ENCODE measurements around the gene MIEF2. TPM values are rescaled to one million over a fixed set of nuclear protein-coding genes. Genes with fewer than 3 reads are reported as not detected.

Gene MIEF2
- total RNA-seq, 1 experiment from 2014 or later: 5.4 TPM

DNA sequence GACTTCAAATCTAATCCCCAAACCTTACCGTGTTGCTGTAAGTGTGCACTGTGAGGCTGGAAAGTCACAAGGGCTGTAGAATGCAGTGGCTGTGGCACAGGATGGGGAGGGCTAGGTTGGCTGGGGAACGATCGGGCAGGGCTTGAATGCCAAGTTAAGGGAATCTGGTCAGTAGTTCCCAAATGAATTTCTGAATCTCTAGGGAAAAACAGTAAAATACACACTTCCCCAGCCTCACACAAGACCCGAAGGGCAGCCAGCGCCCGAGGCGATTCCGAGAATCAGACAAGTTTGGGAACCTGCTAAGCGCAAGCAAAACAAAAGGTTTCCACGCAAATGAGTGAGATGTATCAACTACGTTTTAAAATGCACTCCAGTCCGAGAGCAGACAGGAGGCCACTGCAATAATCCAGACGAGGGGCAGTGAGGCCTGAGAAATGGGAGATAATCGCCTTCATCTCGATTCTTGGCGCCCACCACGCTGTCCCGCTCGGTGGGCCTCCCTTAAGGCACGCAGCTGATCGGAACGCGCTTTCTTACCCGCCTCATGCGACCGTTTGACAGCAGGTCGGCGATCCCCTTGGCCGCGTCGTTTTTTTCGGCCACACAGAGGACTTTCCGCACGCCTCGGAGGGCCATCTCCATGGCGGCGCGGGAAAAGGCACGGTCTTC, 53.7 kb downstream of the MIEF2 start:
- DNase-seq (ENCODE audit: low read depth, low spot score): peak; percentile 8
- in situ Hi-C loops (cut with HindIII; ENCODE audit: low pct_unique_long_range_greater_than_20kb, low sequenced_read_pairs): no loop called here

DNA sequence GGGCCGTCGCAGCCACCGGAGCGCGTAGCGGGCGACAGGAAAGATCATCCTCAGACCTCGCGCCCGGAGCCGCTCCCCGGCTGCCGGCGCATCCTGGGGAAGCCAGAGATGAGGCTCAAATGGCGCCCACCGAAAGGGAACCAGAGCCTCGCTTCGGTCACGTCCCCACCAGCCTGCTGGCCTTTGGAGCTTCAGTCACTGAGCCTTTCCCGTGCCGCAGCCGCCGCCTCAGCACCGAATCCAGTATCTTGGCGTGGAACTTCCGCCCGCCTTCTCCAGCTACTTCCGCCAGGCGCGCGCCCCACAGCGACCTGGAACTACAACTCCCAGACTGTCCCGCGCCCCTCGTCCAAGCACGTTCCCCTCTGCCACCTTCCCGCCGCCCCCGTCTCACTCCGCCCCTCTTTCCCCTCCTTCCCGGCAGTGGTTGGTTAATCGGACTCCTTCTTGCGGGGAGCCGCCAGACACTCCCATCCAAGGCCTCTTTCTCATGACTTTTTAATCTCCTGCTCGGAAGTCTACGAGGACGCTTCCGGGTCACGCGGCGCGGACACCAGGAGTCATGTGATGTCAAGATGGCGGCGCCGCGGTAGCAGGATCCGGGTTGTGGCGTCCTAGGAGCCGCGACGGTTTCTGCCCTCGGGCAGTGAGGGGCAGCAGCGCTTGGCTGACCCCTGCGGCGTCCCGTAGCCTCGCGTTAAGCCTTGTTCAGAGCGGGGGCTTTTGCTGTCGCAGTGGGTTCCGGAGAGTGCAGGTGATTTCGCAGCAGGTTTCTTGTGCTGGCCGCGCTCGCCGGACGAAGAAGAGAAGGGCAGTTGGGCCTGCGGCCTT, 54.5 kb downstream of the MIEF2 start, which contains the start of the genes SMCR8 and TOP3A:
Gene SMCR8 (plus strand): TSS at position 563 of the 831 bp plus-strand sequence. CDS start 497 bp downstream, outside the sequence.
Gene TOP3A (minus strand): TSS at position 264 of the 831 bp plus-strand sequence. CDS start 216 bp downstream, at position 48.
- in situ Hi-C loops (cut with HindIII; ENCODE audit: low pct_unique_long_range_greater_than_20kb, low sequenced_read_pairs): no loop called here
- DNase-seq (ENCODE audit: low read depth, low spot score): peak; percentile 97

DNA sequence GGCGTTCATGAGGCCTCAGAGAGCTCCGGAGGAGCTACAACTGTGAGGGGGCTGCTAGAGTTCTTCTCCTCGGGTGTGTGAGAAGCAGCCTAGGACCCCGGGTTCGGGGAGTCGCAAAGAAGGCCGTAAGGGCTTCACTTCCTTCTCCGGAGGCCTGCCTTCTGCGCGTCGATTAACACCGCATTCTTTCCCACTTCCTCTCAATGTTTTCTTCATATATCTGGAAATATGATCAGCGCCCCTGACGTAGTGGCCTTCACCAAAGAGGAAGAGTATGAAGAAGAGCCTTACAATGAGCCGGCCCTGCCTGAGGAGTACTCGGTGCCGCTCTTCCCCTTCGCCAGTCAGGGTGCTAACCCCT, 55.1 kb downstream of the MIEF2 start:
- no peak for DNase-seq (ENCODE audit: low read depth, low spot score)
- in situ Hi-C loops (cut with HindIII; ENCODE audit: low pct_unique_long_range_greater_than_20kb, low sequenced_read_pairs): no loop called here

DNA sequence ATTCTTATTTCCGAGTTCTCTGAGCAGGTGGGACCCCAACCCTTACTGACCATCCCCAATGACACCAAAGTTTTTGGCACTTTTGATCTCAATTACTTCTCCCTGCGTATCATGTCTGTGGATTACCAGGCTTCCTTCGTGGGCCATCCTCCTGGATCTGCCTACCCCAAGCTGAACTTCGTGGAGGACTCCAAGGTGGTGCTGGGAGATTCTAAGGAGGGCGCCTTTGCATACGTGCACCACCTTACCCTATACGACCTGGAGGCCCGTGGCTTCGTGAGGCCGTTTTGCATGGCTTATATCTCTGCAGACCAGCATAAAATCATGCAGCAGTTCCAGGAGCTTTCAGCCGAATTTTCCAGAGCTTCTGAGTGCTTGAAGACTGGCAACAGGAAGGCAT, 55.5 kb downstream of the MIEF2 start:
- DNase-seq (ENCODE audit: low read depth, low spot score): no peak
- in situ Hi-C loops (cut with HindIII; ENCODE audit: low pct_unique_long_range_greater_than_20kb, low sequenced_read_pairs): no loop called here

Other genes with a start within 250 kb of the MIEF2 start
- gene ATPAF2, start 221.5 kb upstream of the MIEF2 start, total RNA-seq (2014; rRNA removed; shearing (Covaris generic)): 26.6 and 27.7 TPM in 2 replicates
- 6.3 and 6.8 TPM in 2 replicates for gene GID4, start 221.3 kb upstream of the MIEF2 start, total RNA-seq (2014; rRNA removed; shearing (Covaris generic))
- 43.0 and 44.2 TPM in 2 replicates for gene DRG2, start 172.7 kb upstream of the MIEF2 start, total RNA-seq (2014; rRNA removed; shearing (Covaris generic))
- 0.08 and 0.16 TPM in 2 replicates for gene MYO15A, start 151.9 kb upstream of the MIEF2 start, total RNA-seq (2014; rRNA removed; shearing (Covaris generic))
- 85.5 and 97.6 TPM in 2 replicates for gene ALKBH5, start 76.8 kb upstream of the MIEF2 start, total RNA-seq (2014; rRNA removed; shearing (Covaris generic))
- gene LLGL1, start 35.0 kb upstream of the MIEF2 start, total RNA-seq (2014; rRNA removed; shearing (Covaris generic)): 16.9 and 18.0 TPM in 2 replicates
- 96.0 and 113 TPM in 2 replicates for gene FLII, start 1.9 kb upstream of the MIEF2 start, total RNA-seq (2014; rRNA removed; shearing (Covaris generic))
- gene TOP3A, start 54.3 kb downstream of the MIEF2 start, total RNA-seq (2014; rRNA removed; shearing (Covaris generic)): 31.8 and 32.0 TPM in 2 replicates
- gene SMCR8, start 54.6 kb downstream of the MIEF2 start, total RNA-seq (2014; rRNA removed; shearing (Covaris generic)): 22.0 and 23.1 TPM in 2 replicates
- 20.5 and 21.4 TPM in 2 replicates for gene SHMT1, start 102.9 kb downstream of the MIEF2 start, total RNA-seq (2014; rRNA removed; shearing (Covaris generic))
- not detected in 2 replicates for gene EVPLL, start 117.1 kb downstream of the MIEF2 start, total RNA-seq (2014; rRNA removed; shearing (Covaris generic))
- gene LGALS9C, start 216.1 kb downstream of the MIEF2 start, total RNA-seq (2014; rRNA removed; shearing (Covaris generic)): not detected in 2 replicates